Right atrium auricular region (tissue), 2 donors: ENCODE data around the gene ABCC4. TPM values are rescaled to one million over a fixed set of nuclear protein-coding genes. Genes with fewer than 3 reads are reported as not detected.

Source experiments
- DNase-seq: peaks from one replicate; pipeline ENCODE4 v3.0.0-alpha.2; 2019; ENCODE audit warnings: low spot score
- H3K27ac ChIP-seq, 2 donors: fragments of 200-600 bp; sonication (generic); 1 replicate in 1 of 2; 2 replicates in 1 of 2; pipeline ENCODE4 v1.5.1; 2016 to 2019
- H3K27me3 ChIP-seq, 2 donors: fragments of 200-600 bp; sonication (generic); one replicate each; pipeline versions ENCODE4 v1.5.1 to v1.6.0; 2017 to 2019
- H3K36me3 ChIP-seq: fragments of 200-600 bp; sonication (generic); one replicate; pipeline ENCODE4 v1.5.1; 2016
- H3K4me1 ChIP-seq, 2 donors: fragments of 200-600 bp; sonication (generic); one replicate each; pipeline versions ENCODE4 v1.5.1 to v1.6.0; 2017 to 2019
- H3K4me3 ChIP-seq, 2 donors: fragments of 200-600 bp; sonication (generic); 1 replicate in 1 of 2; 2 replicates in 1 of 2; pipeline ENCODE4 v1.5.1; 2017 to 2019; ENCODE audit warnings: mild to moderate bottlenecking in 1 of 2, moderate library complexity in 1 of 2
- H3K9me3 ChIP-seq, 2 donors: fragments of 200-600 bp; sonication (generic); one replicate each; pipeline ENCODE4 v1.5.1; 2019
- total RNA-seq, 2 donors: library from RNA; depleted of rRNA; stranded (reverse); fragments of >200 nt; gene quantifications; one replicate each; pipeline ENCODE4 v1.1.0, GENCODE V29; 2016
- TF ChIP-seq, protein P1 (sequence below), 2 donors: fragments of 200-600 bp; sonication (generic); IDR thresholded peaks; one replicate each; pipeline ENCODE4 v1.5.1; 2019; ENCODE audit warnings: antibody characterized with exemption in 2 of 2

ABCC4 gene
- total RNA-seq, 2 donors from 2014 or later, result 3.0 to 4.2 TPM

DNA sequence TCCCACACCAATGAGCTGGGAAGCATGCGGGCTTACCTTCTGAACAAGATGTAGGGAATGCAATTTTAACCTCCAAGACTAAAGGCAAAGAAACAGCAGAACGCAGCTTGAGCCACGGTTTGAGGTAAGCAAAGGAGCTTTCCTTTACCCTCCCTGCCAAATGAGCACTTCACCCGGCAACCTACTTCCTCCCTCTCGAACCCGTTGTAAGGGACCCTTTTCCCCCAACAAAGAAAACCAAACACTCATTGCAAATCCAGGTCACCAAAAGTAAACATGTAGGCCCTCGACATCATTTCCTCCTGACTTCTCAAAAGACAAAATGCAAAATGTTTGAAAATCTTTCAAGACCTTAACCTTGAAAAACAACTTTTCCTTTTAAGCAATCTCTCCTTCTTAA, 65.3 kb downstream of the ABCC4 start:
- Histone ChIP-seq H3K27ac (no peak overlapping the region), H3K27me3 (no peaks in the 10 kb centered on the region), H3K4me3 (no peak overlapping the region), H3K9me3 (no peaks in the 10 kb centered on the region), H3K4me1 (no peaks in the 10 kb centered on the region), H3K36me3 (no peaks in the 10 kb centered on the region)
- TF ChIP-seq, protein P1, sequence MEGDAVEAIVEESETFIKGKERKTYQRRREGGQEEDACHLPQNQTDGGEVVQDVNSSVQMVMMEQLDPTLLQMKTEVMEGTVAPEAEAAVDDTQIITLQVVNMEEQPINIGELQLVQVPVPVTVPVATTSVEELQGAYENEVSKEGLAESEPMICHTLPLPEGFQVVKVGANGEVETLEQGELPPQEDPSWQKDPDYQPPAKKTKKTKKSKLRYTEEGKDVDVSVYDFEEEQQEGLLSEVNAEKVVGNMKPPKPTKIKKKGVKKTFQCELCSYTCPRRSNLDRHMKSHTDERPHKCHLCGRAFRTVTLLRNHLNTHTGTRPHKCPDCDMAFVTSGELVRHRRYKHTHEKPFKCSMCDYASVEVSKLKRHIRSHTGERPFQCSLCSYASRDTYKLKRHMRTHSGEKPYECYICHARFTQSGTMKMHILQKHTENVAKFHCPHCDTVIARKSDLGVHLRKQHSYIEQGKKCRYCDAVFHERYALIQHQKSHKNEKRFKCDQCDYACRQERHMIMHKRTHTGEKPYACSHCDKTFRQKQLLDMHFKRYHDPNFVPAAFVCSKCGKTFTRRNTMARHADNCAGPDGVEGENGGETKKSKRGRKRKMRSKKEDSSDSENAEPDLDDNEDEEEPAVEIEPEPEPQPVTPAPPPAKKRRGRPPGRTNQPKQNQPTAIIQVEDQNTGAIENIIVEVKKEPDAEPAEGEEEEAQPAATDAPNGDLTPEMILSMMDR (IDR thresholded peaks at IDR 0.05), result no peak
- no peak for DNase-seq

DNA sequence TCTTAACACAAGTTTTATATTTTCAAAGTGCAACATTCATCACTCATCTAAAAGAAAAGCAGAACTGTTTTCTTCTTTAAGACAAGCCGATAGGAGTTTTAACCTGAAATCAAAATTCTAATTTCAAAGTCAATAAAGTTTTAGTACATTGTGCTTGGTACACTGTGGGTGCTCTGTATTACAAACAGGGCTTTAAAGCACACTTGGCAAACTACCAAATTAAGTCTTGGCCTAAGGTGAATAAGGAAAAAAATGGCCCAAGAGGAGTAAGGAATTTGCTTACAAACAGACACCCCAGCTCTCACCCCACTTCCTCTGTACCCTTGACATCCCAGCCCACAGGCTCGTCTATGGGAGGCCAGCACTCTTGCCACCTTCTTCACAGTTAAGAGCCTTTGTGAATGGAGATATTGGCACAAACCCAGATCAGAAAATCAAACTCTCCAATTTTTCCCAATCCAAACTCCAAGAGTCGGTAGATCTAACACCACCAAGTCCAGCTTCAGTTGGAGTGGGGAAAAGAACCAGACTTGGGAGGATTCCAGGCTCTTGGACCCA, 66.0 kb downstream of the ABCC4 start:
- Histone ChIP-seq H3K9me3 (no peaks in the 10 kb centered on the region), H3K27me3 (no peaks in the 10 kb centered on the region), H3K36me3 (no peaks in the 10 kb centered on the region), H3K27ac (no peak overlapping the region), H3K4me1 (no peaks in the 10 kb centered on the region), H3K4me3 (no peak overlapping the region)
- TF ChIP-seq, protein P1 (IDR thresholded peaks at IDR 0.05), result no peak
- DNase-seq, result no peak

DNA sequence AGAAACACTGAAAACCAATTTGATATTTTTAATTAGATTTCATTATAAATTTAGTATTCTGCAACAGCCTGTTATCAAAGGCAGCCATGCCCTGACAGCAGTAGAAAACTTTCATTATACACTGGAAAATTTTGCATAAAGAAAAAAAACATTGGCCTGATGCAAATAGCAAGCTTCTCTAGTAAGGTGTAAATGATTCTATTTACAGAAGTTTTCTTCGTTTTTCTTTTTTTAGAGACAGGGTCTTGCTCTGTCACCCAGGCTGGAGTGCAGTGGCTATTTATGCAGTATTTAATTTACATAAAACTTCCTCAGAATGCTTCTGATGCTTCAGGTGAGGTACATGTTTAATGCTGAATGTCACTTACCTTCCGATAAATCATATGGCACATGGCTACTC, 67.0 kb downstream of the ABCC4 start:
- Histone ChIP-seq H3K36me3 (no peaks in the 10 kb centered on the region), H3K27ac (no peak overlapping the region), H3K4me1 (no peaks in the 10 kb centered on the region), H3K9me3 (no peaks in the 10 kb centered on the region), H3K27me3 (no peaks in the 10 kb centered on the region), H3K4me3 (no peak overlapping the region)
- no peak for DNase-seq
- TF ChIP-seq, protein P1 (IDR thresholded peaks at IDR 0.05), result no peak

DNA sequence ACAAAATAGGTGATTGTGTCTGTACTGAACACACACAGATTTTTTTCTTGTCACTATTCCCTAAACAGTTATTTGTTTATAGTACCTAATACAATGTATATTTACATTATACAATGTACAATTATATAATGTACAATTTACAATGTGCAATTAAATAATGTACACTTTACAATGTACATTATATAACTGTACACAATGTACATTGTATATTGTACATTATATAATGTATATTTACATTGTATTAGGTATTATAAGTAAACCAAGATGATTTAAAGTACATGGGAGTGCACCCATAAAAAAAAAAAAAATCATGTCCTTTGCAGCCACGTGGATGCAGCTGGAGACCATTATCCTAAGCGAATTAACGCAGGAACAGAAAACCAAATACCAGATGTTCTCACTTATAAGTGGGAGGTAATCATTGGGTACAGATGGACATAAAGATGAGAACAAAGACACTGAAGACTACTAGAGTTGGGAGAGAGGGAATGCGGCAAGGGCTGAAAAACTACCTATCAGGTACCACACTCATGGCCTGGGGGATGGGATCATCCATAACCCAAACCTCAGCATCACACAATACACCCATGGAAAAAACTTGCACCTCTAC, 68.1 kb downstream of the ABCC4 start:
- Histone ChIP-seq H3K27ac (no peak overlapping the region), H3K9me3 (no peaks in the 10 kb centered on the region), H3K36me3 (no peaks in the 10 kb centered on the region), H3K4me3 (no peak overlapping the region), H3K4me1 (no peaks in the 10 kb centered on the region), H3K27me3 (no peaks in the 10 kb centered on the region)
- DNase-seq, result no peak
- TF ChIP-seq, protein P1 (IDR thresholded peaks at IDR 0.05), result no peak

DNA sequence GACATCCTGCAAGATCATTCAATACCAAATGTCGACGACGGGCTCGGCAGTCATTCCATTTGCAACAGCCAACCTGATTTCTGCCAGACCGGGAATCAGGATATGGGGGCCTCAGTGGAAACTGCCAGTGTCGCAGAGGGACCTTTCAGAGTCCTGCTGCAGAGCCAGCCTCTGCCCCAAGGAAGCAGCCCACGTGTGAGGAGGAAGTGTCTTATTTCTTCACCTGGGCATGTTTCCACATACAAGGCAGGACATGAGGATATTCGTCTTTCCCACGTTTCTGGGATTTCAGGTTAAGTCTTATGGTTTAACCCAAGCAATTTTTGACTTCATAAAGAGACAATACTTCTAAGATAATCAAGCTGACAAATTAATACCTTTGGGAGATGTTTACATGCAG, 69.9 kb downstream of the ABCC4 start:
- H3K4me1 ChIP-seq, result peaks cover 0 to 4% of the 10 kb centered on the region in 2 donors
- DNase-seq, result no peak
- no peaks in the 10 kb centered on the region for H3K27me3 ChIP-seq
- H3K9me3 ChIP-seq, result no peaks in the 10 kb centered on the region
- no peak overlapping the region for H3K4me3 ChIP-seq
- no peak overlapping the region for H3K27ac ChIP-seq
- TF ChIP-seq, protein P1 (IDR thresholded peaks at IDR 0.05), result no peak
- H3K36me3 ChIP-seq, result no peaks in the 10 kb centered on the region

DNA sequence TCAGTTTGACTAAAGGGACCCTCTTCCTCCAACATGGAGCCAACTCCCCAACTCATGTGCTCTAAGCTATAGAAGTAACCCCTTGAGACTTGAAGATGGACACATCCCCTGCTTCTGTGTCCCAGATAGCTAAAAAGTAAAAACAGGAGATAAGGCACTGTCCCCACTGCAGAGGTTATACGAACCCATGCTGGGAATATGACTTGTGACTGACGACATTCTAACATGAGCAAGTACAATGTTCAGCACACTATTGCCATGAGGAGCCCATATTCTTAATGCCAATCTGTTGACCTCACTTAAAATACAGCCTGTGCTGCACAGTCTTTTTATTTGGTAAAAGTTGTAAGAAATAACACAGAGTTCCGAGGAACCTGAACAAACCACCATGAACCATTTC, 71.4 kb downstream of the ABCC4 start:
- H3K4me3 ChIP-seq, result no peak overlapping the region
- H3K9me3 ChIP-seq, result no peaks in the 10 kb centered on the region
- no peak overlapping the region for H3K27ac ChIP-seq
- no peaks in the 10 kb centered on the region for H3K36me3 ChIP-seq
- DNase-seq, result no peak
- no peaks in the 10 kb centered on the region for H3K27me3 ChIP-seq
- H3K4me1 ChIP-seq, result peaks cover 0 to 4% of the 10 kb centered on the region in 2 donors
- TF ChIP-seq, protein P1 (IDR thresholded peaks at IDR 0.05), result no peak
